Measurements from ENCODE around the gene UBAP2L.
A peak's percentile ranks its signal among the peaks of the same experiment; 100 is the strongest.

DNA sequence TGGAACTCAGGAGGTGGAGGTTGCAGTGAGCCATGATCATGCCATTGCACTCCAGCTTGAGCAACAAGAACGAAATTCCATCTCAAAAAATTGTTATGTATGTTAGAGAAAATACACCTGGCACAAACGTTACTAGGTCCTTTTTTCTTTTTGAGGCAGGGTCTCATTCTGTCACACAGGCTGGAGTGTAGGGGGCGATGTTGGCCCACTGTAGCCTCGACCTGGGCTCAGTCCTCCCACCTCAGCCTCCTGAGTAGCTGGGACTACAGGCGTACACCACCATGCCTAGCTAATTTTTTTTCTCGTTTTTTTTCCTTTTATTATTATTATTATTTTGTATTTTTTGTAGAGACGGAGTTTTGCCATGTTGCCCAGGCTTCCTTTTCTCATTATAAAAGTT lies 56.0 kb downstream of the UBAP2L start:
- TF ChIP-seq POLR2AphosphoS5 (IDR thresholded peaks at IDR 0.05; ENCODE audit: low read depth, low read length) (0 out of 2 replicates have a peak, but pooled peaks have one; percentile 19), TAF1 (IDR thresholded peaks at IDR 0.05; ENCODE audit: borderline replicate concordance, insufficient read depth, low read length) (no peak)

Measured in PFSK-1 (cell line).